Muscle layer of duodenum (tissue), 2 donors: ENCODE results near the gene HMGCS1.
"Not testable (repeated sequence)": the region's sequence is repeated elsewhere in the genome, so short reads cannot be mapped to it uniquely, and the experiment has no call there.

ENCODE experiments used
- H3K27ac ChIP-seq: one replicate; pipeline ENCODE4 v1.7.0; 2013; ENCODE audit warnings: mild to moderate bottlenecking, low read length
- H3K27me3 ChIP-seq: one replicate; pipeline ENCODE4 v1.7.0; 2013; ENCODE audit warnings: low read depth, mild to moderate bottlenecking, control low read depth, low read length
- H3K36me3 ChIP-seq, 2 donors: one replicate each; pipeline ENCODE4 v1.7.0; 2013; ENCODE audit warnings: low read length in 2 of 2, control low read depth in 1 of 2, mild to moderate bottlenecking in 1 of 2; ENCODE audit not compliant: insufficient read depth in 2 of 2, control insufficient read depth in 1 of 2
- H3K4me1 ChIP-seq, 2 donors: one replicate each; pipeline ENCODE4 v1.7.0; 2013; ENCODE audit warnings: low read length in 2 of 2, mild to moderate bottlenecking in 2 of 2, control low read depth in 1 of 2, moderate library complexity in 1 of 2; ENCODE audit not compliant: insufficient read depth in 2 of 2, control insufficient read depth in 1 of 2
- H3K4me3 ChIP-seq, 2 donors: one replicate each; pipeline ENCODE4 v1.7.0; 2013; ENCODE audit warnings: low read length in 2 of 2, low read depth in 1 of 2, mild to moderate bottlenecking in 1 of 2
- H3K9me3 ChIP-seq, 2 donors: one replicate each; pipeline ENCODE4 v1.7.0; 2013; ENCODE audit warnings: low read length in 2 of 2, control low read depth in 1 of 2, mild to moderate bottlenecking in 1 of 2; ENCODE audit not compliant: control insufficient read depth in 1 of 2
- donor health status: healthy.

Gene HMGCS1

GRCh38 chr5:43338862-43339261, 25.6 kb upstream of the HMGCS1 start:
- no peak overlapping the region for H3K27ac ChIP-seq
- no peak overlapping the region for H3K4me3 ChIP-seq
- H3K9me3 ChIP-seq = peaks cover 0 to 19% of the 10 kb centered on the region in 2 donors
- H3K27me3 ChIP-seq = no peaks in the 10 kb centered on the region
- no peaks in the 10 kb centered on the region for H3K4me1 ChIP-seq
- H3K36me3 ChIP-seq = no peaks in the 10 kb centered on the region

DNA sequence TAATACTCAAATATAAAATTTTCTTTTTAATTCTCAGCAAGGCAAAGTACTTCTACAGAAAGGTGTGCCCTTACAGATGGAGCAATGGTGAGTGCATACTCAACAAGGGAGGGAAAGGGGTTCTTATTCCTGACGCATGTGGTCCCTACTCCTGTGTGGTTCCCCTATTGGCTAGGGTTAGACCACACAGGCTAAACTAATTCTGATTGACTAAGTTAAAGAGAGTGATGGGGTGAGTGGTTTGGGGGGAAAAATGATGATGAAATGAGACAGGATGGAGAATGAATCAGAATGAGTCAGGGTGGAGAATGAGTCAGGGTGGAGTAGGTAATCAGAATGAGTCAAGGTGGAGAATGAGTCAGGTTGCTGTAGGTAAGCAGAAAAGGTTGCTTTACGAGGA, 22.9 kb upstream of the HMGCS1 start:
- Histone ChIP-seq H3K9me3 (peaks cover 0 to 19% of the 10 kb centered on the region in 2 donors), H3K4me3 (peak overlapping the region in 1 of 2 donors; percentile 8), H3K27ac (no peak overlapping the region), H3K4me1 (no peaks in the 10 kb centered on the region), H3K27me3 (no peaks in the 10 kb centered on the region), H3K36me3 (no peaks in the 10 kb centered on the region)

DNA sequence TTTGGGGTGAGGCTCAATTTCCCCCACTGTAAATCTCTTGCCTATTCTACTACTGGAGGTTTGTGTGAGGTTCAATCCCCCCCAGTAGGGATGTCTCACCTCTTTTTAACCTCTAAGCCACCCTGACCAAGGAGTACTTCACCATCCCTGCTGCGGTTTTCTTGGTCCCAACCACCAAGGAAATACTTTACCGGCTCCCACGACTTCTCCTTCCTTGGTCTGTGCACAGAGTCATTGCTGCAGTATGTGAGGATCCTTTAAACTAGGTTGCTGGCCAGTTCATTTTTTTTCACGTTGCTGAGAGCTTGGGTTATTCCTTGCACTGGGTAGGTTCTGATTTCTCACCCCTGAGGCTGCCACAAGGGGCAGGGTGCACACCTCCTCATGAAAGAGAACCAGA, 22.5 kb upstream of the HMGCS1 start:
- H3K27me3 ChIP-seq = no peaks in the 10 kb centered on the region
- H3K36me3 ChIP-seq = no peaks in the 10 kb centered on the region
- H3K9me3 ChIP-seq = peaks cover 0 to 14% of the 10 kb centered on the region in 2 donors
- H3K4me1 ChIP-seq = no peaks in the 10 kb centered on the region
- H3K4me3 ChIP-seq = peak overlapping the region in 1 of 2 donors; percentile 8
- H3K27ac ChIP-seq = no peak overlapping the region

DNA sequence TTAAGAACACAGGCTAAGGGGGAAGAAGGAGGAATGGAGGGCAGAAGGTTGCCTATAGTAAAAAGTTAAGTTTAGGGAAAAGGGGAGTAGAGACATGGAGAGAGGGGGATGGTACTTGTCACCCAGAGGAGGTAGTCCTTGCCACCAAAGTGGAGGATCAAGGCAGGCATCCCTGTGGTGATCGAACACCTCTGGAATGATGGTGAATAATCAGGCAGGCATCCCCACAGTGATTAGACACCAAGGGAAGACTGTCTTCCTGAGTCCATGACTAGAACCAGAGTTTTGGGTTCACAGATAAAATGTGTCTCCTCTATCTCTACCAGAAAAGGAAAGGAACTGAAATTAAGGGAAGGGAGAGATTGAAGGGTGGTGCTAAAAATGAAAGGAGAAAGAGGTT, 19.2 kb upstream of the HMGCS1 start:
- Histone ChIP-seq H3K4me1 (no peaks in the 10 kb centered on the region), H3K27me3 (no peaks in the 10 kb centered on the region), H3K36me3 (no peaks in the 10 kb centered on the region), H3K27ac (no peak overlapping the region), H3K9me3 (peaks cover 0 to 12% of the 10 kb centered on the region in 2 donors), H3K4me3 (no peak overlapping the region)

DNA sequence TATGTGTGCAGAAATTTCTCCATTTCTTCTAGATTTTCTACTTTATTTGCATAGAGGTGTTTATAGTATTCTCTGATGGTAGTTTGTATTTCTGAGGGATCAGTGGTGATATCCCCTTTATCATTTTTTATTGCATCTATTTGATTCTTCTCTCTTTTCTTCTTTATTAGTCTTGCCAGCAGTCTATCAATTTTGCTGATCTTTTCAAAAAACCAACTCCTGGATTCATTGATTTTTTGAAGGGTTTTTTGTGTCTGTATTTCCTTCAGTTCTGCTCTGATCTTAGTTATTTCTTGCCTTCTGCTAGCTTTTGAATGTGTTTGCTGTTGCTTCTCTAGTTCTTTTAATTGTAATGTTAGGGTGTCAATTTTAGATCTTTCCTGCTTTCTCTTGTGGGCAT, 12.4 kb upstream of the HMGCS1 start:
- not testable (repeated sequence) for H3K9me3 ChIP-seq, H3K36me3 ChIP-seq, H3K27ac ChIP-seq, H3K27me3 ChIP-seq, H3K4me1 ChIP-seq, H3K4me3 ChIP-seq

- H3K27me3 ChIP-seq, H3K27ac ChIP-seq, H3K4me1 ChIP-seq, H3K4me3 ChIP-seq, H3K9me3 ChIP-seq, H3K36me3 ChIP-seq: not testable (repeated sequence)
These were observed 10.3 kb upstream of the HMGCS1 start for GRCh38 chr5:43323488-43323887.

GRCh38 chr5:43320846-43321245, 7.6 kb upstream of the HMGCS1 start:
- Histone ChIP-seq H3K9me3 (no peaks in the 10 kb centered on the region), H3K36me3 (no peaks in the 10 kb centered on the region), H3K4me1 (no peaks in the 10 kb centered on the region), H3K27me3 (no peaks in the 10 kb centered on the region), H3K4me3 (no peak overlapping the region), H3K27ac (no peak overlapping the region)

- no peak overlapping the region for H3K27ac ChIP-seq
- H3K27me3 ChIP-seq = no peaks in the 10 kb centered on the region
- H3K4me3 ChIP-seq = no peak overlapping the region
- no peaks in the 10 kb centered on the region for H3K36me3 ChIP-seq
- no peaks in the 10 kb centered on the region for H3K9me3 ChIP-seq
- H3K4me1 ChIP-seq = peaks cover 0 to 10% of the 10 kb centered on the region in 2 donors
These were observed 3.2 kb upstream of the HMGCS1 start for GRCh38 chr5:43316421-43316820.

- H3K9me3 ChIP-seq = no peaks in the 10 kb centered on the region
- H3K27ac ChIP-seq = no peak overlapping the region
- peaks cover 0 to 10% of the 10 kb centered on the region in 2 donors for H3K4me1 ChIP-seq
- H3K4me3 ChIP-seq = no peak overlapping the region
- H3K36me3 ChIP-seq = no peaks in the 10 kb centered on the region
- H3K27me3 ChIP-seq = no peaks in the 10 kb centered on the region
These were observed 2.5 kb upstream of the HMGCS1 start for GRCh38 chr5:43315682-43316081.

GRCh38 chr5:43315263-43315662, 2.1 kb upstream of the HMGCS1 start:
- H3K9me3 ChIP-seq = no peaks in the 10 kb centered on the region
- H3K36me3 ChIP-seq = no peaks in the 10 kb centered on the region
- no peaks in the 10 kb centered on the region for H3K27me3 ChIP-seq
- H3K4me1 ChIP-seq = peaks cover 0 to 12% of the 10 kb centered on the region in 2 donors
- no peak overlapping the region for H3K4me3 ChIP-seq
- no peak overlapping the region for H3K27ac ChIP-seq

DNA sequence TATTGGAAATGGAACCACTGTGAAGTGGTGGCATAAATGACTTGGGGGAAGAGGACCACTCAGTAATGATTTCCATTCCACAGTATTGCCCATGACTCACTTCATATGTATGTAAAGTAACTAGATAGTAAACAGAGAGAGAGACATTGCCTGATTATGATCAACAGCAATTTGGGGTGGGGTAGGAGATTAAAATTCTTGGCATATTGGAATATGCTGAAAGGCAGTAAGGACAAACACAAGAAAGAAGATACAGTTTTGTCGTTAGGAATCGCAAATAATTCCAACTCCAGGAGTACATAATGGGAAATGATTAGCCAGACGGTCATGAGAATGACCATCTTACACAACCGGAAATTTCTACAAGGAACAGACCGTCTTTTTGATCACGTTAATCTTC, 1.5 kb upstream of the HMGCS1 start:
- no peak overlapping the region for H3K4me3 ChIP-seq
- H3K9me3 ChIP-seq = no peaks in the 10 kb centered on the region
- no peak overlapping the region for H3K27ac ChIP-seq
- H3K36me3 ChIP-seq = no peaks in the 10 kb centered on the region
- H3K4me1 ChIP-seq = peaks cover 0 to 17% of the 10 kb centered on the region in 2 donors
- no peaks in the 10 kb centered on the region for H3K27me3 ChIP-seq

GRCh38 chr5:43313854-43314457, 744 bp upstream of the HMGCS1 start:
- no peaks in the 10 kb centered on the region for H3K9me3 ChIP-seq
- peaks cover 0 to 17% of the 10 kb centered on the region in 2 donors for H3K4me1 ChIP-seq
- H3K27ac ChIP-seq = peak overlapping the region; percentile 20
- H3K27me3 ChIP-seq = no peaks in the 10 kb centered on the region
- peak overlapping the region; percentile 47 to 83 for H3K4me3 ChIP-seq
- no peaks in the 10 kb centered on the region for H3K36me3 ChIP-seq
